Activated CD4-positive, alpha-beta T cell treated with anti-CD3 and anti-CD28 coated beads, Interleukin-2, Interleukin-4, amounts not matched to agents 100 ng/mL and 50 ng/mL, durations not matched to agents 16 hours and 8 hours (primary cell): ENCODE data around the gene ANKS4B.
"Not testable (repeated sequence)": the region's sequence is repeated elsewhere in the genome, so short reads cannot be mapped to it uniquely, and the experiment has no call there.

Experiments
- DNase-seq: peaks from one replicate; pipeline ENCODE4 v3.0.0-alpha.2; 2020; ENCODE audit warnings: low spot score

Gene ANKS4B

DNA sequence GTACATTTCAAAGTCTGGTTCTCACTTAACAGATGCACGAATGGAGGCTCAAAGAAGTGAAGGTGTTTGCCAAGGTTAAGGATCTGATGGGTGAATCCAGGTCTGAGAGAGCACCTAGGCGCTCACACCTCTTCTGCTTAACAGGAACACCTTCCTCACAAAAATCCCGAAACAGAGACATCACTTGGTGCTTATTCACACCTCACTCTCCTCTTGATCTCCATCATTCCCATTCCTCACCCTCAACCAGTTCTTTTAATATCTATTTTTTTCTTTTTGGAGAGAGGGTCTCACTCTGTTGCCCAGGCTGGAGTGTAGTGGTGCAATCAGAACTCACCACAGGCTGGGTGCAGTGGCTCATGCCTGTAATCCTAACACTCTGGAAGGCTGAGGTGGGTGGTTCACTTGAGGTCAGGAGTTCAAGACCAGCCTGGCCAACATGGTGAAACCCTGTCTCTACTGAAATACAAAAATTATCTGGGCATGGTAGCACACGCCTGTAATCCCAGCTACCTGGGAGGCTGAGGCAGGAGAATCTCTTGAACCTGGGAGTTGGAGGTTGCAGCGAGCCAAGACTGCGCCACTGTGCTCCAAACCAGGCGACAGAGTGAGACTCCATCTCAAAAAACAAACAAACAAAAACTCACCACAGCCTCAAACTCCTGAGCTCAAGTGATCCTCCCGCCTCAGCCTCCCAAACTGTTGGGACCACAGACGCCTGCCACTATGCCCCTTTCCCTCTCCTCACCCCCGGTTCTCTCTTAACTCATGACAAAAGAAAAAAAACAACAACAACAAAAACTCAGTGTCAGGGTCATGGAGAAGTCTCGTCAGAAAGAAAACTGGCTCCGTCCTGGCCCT lies 29.5 kb downstream of the ANKS4B start:
- DNase-seq: no peak

DNA sequence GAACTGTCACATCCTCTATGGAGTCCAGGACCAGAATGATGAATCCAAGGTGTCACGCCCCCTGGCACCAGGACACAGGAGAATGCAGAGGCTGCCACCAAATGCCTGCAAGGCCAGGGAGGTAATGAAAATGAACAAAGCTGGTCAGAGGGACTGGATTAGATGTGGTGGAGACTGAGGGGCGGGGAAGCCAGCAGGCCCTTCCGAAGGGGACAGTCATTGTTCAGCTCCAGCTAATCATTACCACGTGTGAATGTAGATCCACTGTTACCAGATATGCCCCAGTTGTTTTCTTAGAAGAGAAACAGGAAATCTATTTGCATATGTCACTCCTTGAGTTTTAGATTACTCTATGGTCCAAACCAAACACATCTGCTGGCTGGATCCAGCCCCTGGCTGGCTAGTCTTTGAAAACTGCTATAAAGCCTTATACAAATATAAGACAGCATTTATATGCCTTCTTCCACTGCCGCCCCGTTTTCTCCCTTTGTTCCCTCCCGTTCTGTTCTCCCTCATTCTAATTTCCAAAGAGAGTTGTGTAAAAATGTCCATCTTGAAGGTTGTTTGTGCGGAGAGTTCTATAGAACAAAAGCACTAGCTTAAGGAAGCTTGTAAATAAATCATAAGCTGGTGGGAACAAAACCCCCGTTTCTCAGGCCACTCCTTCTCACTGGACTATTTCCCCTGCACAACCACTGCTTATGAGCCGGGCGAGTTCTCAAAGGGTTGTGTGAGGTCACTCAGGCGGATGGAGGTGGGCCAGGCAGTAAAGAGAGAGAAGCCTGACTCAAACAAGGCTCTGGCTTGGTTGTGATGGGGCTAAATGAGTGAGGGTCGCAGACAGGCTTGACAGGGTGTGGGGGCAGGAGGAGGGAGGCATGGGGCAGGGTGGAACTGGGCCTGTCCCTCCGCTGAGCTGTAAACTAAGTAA lies 30.4 kb downstream of the ANKS4B start:
- no peak for DNase-seq

DNA sequence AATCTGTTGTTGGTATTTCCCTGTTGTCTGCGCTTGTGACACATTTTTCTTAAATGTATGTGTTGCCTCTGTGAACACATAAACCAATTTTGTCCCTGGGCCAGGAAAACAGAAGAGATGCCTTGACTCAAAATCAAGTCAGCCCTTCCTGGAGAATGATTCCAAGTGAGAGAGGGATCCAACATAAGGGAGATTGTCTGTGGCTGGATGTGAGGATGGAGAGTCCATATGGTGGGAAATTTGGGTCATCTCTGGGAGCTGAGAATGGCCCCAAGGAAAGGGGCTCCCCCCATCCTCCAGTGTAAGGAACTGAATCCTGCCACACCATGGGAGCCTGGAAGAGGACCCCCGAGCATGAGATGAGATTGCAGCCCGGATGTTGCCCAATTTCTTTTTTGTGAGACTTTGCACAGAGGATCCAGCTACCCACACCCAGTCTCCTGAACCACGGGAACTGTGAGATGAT lies 31.1 kb downstream of the ANKS4B start:
- no peak for DNase-seq

DNA sequence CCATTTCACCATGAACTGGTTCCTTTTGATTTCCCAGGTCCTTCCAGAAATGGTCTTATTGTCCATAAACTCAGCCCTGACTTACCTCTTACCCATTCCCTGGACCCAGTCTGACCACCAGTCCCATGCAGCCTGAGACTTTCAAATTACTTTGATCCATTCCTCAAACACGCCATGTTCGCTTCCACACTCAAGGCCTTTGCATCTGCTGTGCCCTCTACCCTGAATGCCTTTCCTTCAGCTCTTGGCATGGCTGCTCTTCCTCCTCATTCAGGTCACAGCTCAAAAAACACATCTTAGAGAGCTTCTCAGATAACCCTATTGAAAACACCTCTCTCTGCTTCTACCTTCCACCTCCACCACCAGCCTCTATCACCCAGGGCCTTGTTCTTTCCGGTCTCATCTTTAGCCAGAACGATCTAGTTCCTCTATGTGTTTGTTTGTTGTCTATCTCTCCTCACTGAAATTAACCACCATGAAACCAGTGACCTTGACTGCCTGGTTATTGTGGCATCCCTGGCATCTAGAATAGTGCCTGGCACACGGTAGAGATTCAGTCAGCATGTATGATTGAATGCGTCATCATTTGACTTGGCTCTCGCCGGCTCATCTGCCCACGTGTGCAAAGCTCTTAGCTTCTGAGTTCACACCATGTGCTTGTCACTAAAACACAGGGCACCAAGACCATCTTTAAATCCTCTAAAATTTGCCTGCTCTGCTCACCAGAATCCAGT lies 31.8 kb downstream of the ANKS4B start:
- no peak for DNase-seq

DNA sequence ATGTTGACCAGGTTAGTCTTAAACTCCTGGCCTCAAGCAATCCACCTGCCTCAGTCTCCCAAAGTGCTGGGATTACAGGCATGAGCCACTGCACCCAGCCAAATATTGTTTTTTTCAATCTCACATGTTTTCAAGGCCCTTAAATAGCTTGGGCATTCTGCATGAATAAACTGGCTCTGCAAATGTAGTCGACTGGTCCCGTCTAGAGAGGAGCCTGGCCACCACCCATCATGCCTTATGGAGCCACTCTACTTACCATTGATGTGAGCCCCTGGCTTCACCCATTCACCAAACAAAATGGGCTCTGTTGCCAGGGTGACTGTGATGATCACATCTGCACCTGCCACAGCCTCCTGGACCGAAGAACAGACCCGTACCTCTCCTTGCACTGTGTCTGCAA lies 33.8 kb downstream of the ANKS4B start:
- no peak for DNase-seq

DNA sequence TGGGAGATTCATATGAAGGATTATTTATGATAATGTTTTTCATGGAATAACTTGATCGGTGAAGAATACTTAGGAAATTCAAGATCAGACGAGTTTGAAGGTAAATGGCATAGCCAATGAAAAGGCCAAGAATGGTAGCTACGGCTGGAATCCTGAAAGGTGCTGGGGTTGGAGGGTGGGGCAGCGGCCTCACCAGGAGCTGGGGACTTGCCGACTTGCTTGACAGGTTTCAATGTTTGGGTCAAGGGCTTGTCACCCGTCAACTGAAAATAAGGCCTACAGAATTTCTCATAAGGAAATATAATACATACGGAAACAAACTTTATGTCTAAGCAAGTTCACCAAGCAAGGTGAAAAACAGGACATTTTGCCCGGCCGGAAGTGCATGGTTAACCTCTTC lies 34.7 kb downstream of the ANKS4B start:
- no peak for DNase-seq

DNA sequence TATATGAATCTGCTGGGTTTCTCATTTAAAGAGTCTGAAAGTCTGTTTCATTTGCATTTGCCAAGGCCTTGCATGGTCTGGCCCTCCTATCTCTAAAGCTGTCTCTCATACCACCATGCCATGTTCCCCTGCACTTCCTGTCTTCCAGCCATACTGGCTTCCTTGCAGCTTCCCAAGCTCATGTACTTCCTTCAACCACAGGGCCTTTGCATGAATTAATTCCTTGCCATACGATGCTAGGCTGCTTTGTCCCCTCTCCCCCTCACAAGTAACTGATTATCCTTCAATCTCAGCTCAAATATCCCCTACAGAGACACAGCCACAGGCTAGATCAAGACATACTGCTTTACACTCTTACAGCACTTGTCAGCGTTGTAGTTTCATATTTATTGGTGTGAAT lies 38.8 kb downstream of the ANKS4B start:
- no peak for DNase-seq

DNA sequence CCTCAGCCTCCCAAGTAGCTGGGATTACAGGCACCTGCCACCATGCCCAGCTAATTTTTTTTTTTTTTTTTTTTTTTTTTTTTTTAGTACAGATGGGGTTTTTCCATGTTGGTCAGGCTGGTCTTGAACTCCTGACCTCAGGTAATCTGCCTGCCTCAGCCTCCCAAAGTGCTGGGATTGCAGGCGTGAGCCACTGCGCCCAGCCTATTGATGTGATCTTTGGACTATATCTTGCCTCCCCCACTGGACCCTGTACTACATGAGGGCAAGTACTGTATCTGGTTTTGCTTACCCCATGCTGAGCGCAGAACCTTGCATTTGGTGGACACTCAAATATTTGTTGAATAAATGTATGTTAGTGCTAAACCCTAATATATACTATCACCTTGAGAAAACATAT lies 39.3 kb downstream of the ANKS4B start:
- not testable (repeated sequence) for DNase-seq

DNA sequence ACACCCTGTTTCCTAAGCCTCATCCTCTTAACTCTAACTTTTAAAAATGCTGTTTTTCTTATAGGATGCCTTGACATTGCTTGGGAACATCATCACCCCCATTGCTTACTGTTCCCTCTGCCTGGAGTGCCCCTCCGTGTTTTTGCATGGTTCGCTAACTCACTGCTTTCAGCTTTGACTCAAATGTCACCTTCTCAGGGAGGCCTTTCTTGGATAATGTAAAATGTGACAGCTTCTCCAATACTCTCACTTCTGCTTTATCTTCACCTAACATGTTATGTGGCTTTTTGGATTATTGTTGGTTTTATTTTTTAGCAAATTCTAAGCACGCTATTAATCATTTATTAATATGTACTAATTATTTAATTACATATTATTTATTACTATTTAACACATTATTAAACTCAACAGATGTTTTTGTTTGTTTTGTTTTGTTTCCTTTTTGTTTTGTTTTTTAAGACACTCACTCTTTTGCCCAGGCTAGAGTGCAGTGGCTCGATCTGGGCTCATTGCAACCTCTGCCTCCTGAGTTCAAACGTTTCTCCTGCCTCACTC lies 40.8 kb downstream of the ANKS4B start:
- DNase-seq: no peak

DNA sequence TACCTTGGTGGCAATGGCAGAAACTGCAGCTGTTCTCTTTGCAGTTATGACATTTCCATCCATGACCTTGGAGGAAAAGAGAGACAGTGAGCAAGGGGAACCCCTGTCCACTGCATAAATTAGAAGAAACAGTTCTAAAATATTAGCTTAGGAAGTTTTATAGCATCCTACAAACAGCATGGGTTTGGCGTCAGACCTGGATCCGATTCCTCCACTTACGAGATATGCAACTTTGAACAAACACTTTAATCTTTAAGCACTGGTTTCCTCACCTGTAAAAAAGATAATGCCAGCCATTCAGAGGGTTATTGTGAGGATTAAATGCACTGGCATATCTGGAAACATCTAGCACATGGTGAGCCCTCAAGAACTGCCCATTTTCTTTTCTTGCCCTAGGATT lies 42.0 kb downstream of the ANKS4B start:
- DNase-seq: no peak

DNA sequence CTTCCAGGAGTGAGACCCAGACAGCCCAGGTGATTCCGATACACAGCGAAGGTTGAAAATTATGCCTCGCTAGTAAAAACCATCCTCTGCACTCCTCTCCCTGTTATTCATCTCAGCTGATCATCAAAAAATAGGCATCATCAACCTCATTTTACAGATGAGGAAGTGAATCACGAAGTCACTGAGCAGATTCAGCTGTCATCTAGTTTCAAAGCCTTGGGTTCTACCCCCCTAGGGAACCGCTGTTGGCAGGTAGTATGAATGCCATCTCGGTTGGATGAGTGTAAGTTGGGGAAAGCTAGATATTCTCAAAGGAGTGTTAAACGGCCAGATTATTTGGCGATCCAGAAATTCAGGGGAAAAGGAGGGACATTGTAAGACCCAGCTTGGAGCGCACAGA lies 42.6 kb downstream of the ANKS4B start:
- no peak for DNase-seq

DNA sequence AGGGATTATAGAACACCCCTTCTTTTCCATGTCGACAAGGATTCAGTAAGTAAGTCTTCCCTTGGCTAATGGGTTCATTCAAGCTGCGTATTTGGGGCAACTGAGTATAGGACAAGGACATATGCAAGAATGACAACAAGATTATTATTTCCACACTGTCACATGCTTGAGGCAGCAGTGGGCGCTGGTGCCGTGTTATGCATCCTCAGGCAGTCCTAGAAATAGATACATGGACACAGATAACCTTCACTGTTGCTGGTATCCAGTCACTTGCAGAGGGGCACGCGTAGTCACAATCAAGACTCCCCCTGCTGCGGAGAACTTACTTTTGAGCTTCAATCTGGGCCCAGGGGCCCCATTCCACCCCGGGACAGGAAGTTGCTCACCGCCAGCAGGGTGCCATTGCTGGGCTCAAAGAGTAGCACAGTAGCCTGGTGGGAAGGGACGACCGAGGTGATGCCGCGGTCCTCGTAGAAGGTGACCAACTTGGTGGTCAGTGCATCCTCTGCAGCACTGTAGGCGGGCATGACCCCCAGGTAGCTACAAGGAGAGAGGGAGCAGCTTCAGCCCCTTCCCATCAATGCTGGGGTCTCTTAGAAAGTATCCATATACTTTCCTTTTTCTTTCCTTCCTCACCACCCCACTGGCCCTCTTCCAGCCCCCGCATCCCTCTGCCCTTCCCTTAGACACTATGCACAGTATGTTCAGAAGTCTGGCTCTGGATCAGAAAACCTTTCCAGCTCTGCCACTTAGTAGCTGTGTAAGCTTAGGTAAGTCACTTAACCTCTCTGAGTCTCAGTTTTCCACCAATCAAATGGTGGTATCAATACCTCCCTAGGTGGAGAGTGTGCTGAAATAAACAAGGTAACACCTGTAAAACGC lies 43.8 kb downstream of the ANKS4B start:
- no peak for DNase-seq

DNA sequence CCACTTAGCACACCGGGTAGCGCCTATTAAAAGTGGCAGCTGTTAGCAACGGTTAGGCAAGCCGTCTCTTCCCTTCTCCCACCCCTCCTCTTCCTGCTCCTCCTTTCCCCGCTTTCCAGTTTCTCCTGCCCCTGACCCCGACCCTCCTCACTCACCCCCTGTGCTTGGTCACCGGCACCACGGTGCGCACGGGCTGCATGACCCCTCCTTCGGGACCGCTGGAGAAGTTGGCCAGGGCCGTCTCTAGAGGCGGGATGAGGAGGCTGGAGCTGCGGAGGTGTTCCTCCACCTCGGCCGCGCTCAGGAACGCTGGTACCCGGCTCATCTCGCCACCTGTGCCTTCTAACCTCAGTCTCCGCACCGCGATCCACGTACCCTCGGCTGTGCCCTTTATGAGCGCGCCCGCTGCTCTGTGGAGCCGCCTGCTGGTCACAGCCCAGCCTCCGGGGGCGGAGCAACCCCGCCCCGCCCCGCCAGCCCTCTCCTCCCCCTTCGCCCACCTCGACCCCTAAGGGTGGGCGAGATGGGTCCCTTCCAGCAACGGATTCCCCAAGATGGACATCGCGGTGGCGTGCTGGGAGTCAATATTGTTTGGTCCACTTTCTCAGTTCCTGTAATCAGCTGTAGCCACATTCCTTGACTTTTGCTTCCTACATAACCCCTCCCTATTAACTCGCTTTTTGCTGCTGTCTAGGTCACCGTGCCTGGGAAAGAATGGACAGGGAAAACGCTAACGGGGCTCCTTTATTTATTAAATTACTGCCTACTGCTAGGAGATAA lies 44.6 kb downstream of the ANKS4B start, which contains the start of gene CRYM:
TSS of gene CRYM (minus strand) at position 364 of the 780 bp plus-strand sequence. CDS start at position 325, 39 bp downstream.
- DNase-seq: peak; percentile 28

DNA sequence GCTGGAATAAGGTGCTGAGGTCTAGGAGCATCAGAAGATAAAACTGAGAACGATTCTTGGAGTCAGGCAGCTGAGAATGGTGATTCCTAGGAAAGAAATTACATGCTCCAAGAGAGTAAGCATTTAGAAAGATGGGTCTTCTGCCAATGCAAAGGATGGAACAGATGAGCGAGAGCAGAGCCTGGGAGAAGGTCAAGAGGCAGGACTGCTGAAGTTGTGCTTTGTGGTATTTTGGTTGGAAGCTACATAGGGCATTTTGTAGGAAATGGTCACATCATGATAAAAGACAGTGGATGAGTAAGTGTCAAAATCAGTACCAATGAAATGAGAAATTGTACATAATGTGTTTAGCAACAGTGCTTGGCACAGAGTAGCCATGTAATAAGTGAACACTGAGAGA lies 46.0 kb downstream of the ANKS4B start:
- no peak for DNase-seq

DNA sequence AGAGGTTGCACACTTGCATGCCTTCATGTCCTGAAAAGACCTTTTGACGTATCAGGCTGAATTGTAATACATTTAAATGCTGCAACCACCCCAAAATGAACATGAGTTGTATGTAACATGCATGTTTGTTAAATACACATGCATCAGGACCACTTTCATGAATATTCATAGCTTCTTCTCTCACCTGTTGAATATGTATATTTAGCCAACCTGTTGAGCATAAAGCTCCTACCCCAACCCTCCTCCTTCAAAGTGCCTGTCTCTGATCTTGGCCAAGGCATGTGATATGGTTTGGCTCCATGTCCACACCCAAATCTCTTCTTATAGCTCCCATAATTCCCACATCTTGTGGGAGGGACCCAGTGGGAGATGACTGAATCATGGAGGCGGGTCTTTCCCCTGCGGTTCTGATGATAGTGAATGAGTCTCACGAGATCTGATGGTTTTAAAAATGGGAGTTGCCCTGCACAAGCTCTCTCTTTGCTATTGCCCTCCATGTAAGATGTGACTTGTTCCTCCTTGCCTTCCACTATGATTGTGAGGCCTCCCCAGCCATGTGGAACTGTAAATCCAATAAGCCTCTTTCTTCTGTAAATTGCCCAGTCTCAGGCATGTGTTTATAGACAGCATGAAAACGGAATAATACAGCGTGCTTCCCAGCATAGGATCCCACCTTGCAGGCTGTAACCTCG lies 48.3 kb downstream of the ANKS4B start:
- no peak for DNase-seq

DNA sequence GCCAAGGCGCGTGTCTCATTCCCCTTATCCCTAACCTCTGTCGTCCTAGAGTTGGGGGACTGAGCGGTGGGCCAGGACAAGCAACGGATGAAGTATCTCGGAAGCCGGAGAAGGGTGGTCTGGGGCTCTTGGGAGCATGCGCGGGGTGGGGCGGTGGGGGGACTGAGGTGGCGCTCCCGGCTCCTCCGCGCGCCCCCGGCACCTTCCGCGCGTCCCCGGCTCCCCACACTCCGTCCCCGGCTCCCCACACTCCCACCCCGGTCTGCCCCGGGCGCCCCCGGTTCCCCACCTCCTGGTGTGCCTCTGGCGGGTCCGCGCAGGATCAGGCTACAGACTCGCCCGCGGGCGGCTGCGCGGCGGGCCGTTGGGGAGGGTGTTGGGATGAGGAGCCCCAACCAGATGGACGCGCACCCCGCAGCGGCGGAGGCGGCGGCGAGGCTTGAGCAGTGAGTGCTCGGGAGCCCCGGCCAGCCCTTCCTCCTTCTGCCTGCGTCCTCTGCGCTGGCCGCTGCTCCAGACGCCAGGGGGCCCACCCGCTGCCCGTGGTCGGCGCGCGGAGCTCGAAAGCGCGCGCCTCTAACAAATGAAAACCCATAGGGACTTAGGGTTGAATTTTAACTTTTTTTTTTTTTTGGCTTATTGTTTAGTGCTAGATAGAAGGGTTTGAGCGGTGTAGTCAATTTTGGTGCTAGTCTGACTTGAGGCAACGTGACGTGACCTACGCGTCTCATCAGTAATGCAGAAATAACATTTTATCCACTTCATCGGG lies 50.2 kb downstream of the ANKS4B start:
- DNase-seq: no peak

DNA sequence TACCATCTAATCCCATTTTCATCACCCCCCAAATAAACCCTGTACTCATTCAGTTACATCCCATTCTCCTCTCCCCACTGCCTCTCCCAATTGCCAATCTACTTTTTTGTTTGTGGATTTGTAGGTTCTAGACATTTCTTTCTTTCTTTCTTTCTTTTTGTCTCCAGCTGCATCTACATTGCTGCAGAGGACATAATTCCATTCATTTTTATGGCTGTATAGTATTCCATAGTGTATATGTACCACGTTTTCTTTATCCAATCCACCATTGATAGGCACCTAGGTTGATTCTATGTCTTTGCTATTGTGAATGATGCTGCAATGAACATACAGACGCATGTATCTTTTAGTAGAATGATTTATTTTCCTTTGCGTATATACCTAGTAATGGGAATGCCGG lies 50.9 kb downstream of the ANKS4B start:
- no peak for DNase-seq

DNA sequence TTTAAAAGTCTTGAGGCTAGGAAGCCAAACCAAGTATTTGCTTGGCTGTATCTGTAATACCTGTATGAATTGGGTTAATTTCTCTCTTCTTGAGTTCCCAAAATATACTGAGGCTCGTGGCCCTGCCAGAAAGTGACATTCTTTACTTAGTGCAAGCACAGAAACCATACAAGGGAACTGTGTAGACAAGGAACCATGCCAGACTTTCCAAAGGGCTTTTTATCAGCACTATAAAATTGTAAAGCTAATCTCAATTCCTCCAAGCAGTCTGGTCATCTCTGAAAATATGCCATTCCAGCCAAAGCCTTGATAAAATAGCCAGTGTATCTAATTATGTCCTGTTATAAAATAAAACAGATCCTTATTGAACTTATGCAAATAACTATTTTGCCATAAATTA lies 51.8 kb downstream of the ANKS4B start:
- DNase-seq: no peak

DNA sequence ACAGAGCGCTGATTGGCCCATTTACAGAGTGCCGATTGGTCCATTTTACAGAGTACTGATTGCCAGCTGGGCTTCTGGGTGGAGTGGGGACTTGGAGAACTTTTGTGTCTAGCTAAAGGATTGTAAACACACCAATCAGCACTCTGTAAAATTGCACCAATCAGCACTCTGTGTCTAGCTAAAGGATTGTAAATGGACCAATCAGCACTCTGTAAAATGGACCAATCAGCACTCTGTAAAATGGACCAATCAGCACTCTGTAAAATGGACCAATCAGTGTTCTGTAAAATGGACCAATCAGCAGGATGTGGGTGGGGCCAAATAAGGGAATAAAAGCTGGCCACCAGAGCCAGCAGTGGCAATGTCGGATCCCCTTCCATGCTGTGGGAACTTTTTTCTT lies 56.3 kb downstream of the ANKS4B start:
- DNase-seq: not testable (repeated sequence)
